CD4-positive, alpha-beta T cell treated with Interleukin-17A for 1 hour (primary cell): ENCODE results near the gene ZNF584.
A peak's percentile ranks its signal among the peaks of the same experiment; 100 is the strongest.
"Not testable (repeated sequence)": the region's sequence is repeated elsewhere in the genome, so short reads cannot be mapped to it uniquely, and the experiment has no call there.

Source experiments
- DNase-seq: peaks from one replicate; pipeline ENCODE4 v3.0.0-alpha.2; 2020

ZNF584 gene

GRCh38 chr19:58386576-58387337, 21.7 kb upstream of the ZNF584 start, which contains the start of gene RPS5:
RPS5 (plus strand) TSS chr19:58387269; CDS start chr19:58388138, 869 bp downstream.
- peak; percentile 99 for DNase-seq

- no peak for DNase-seq
These were observed 20.9 kb upstream of the ZNF584 start for GRCh38 chr19:58387338-58388174.

GRCh38 chr19:58388175-58388526, 20.3 kb upstream of the ZNF584 start:
- DNase-seq, result no peak

GRCh38 chr19:58392945-58393724, 15.3 kb upstream of the ZNF584 start:
- no peak for DNase-seq

- no peak for DNase-seq
These were observed 14.8 kb upstream of the ZNF584 start for GRCh38 chr19:58393725-58394033.

GRCh38 chr19:58394821-58395219, 13.6 kb upstream of the ZNF584 start:
- DNase-seq, result no peak

- no peak for DNase-seq
These were observed 13.1 kb upstream of the ZNF584 start, which contains the start of gene RNF225 for GRCh38 chr19:58395220-58395978. RNF225 (plus strand) TSS chr19:58395656; CDS start chr19:58396090, 434 bp downstream.

GRCh38 chr19:58395979-58396627, 12.3 kb upstream of the ZNF584 start:
- no peak for DNase-seq

GRCh38 chr19:58396691-58397532, 11.5 kb upstream of the ZNF584 start:
- DNase-seq, result no peak

GRCh38 chr19:58397533-58398037, 10.9 kb upstream of the ZNF584 start:
- no peak for DNase-seq

- DNase-seq, result no peak
These were observed 10.4 kb upstream of the ZNF584 start for GRCh38 chr19:58398087-58398486.

- DNase-seq, result no peak
These were observed 9.9 kb upstream of the ZNF584 start for GRCh38 chr19:58398545-58398944.

GRCh38 chr19:58399903-58400302, 8.5 kb upstream of the ZNF584 start:
- no peak for DNase-seq

GRCh38 chr19:58400316-58400915, 8.0 kb upstream of the ZNF584 start:
- no peak for DNase-seq

- peak; percentile 100 for DNase-seq
These were observed 7.3 kb upstream of the ZNF584 start for GRCh38 chr19:58400916-58401839.

GRCh38 chr19:58401840-58402421, 6.5 kb upstream of the ZNF584 start:
- DNase-seq, result no peak

- not testable (repeated sequence) for DNase-seq
These were observed 4.5 kb upstream of the ZNF584 start for GRCh38 chr19:58403920-58404478.
